Mesenchymal stem cell (in vitro differentiated cells and primary cell): ENCODE measurements around the gene RBM17.
A peak's percentile ranks its signal among the peaks of the same experiment; 100 is the strongest.

Experiments used
- small RNA-seq: library from polyadenylated mRNA; stranded (forward); fragments of <200 nt; extraction: miRNeasy Mini kit (QIAGEN cat#:217004); gene quantifications from one replicate; pipeline ENCODE3, GENCODE V24; 2013; ENCODE audit warnings: low read depth

RBM17 gene

Small RNA genes within 50 kb of the gene (small RNA-seq; reads per million reads assigned to genes)
- 4.0 reads per million, percentile 41 among the genes with 10 or more reads in this experiment for gene MIR3155A
